ENCODE measurements around the gene CYB561D1.
A peak's percentile ranks its signal among the peaks of the same experiment; 100 is the strongest.

CYB561D1 gene

GRCh38 chr1:109493227-109493626 is 667 bp upstream of the CYB561D1 start:
- Histone ChIP-seq H3K9ac (ENCODE audit: low read length) (peak overlapping the region; percentile 73), H3K4me3 (ENCODE audit: low read length) (peak overlapping the region; percentile 93), H3K36me3 (ENCODE audit: control insufficient read depth, insufficient read depth, low read length) (peaks cover 4% of the 10 kb centered on the region), H3K9me3 (ENCODE audit: control insufficient read depth, low read length) (no peaks in the 10 kb centered on the region), H3K4me1 (ENCODE audit: control insufficient read depth, insufficient read depth, low read length) (peaks cover 25% of the 10 kb centered on the region), H3K27me3 (ENCODE audit: control insufficient read depth, insufficient read depth, low read length) (no peaks in the 10 kb centered on the region)

GRCh38 chr1:109495738-109496137 is 1.8 kb downstream of the CYB561D1 start:
- Histone ChIP-seq H3K9me3 (ENCODE audit: control insufficient read depth, low read length) (no peaks in the 10 kb centered on the region), H3K9ac (ENCODE audit: low read length) (no peak overlapping the region), H3K36me3 (ENCODE audit: control insufficient read depth, insufficient read depth, low read length) (peaks cover 4% of the 10 kb centered on the region), H3K4me3 (ENCODE audit: low read length) (no peak overlapping the region), H3K27me3 (ENCODE audit: control insufficient read depth, insufficient read depth, low read length) (no peaks in the 10 kb centered on the region), H3K4me1 (ENCODE audit: control insufficient read depth, insufficient read depth, low read length) (peaks cover 22% of the 10 kb centered on the region)

- no peaks in the 10 kb centered on the region for H3K9me3 ChIP-seq (ENCODE audit: control insufficient read depth, low read length)
- peaks cover 18% of the 10 kb centered on the region for H3K4me1 ChIP-seq (ENCODE audit: control insufficient read depth, insufficient read depth, low read length)
- H3K36me3 ChIP-seq (ENCODE audit: control insufficient read depth, insufficient read depth, low read length) = peaks cover 4% of the 10 kb centered on the region
- no peak overlapping the region for H3K4me3 ChIP-seq (ENCODE audit: low read length)
- H3K27me3 ChIP-seq (ENCODE audit: control insufficient read depth, insufficient read depth, low read length) = no peaks in the 10 kb centered on the region
- no peak overlapping the region for H3K9ac ChIP-seq (ENCODE audit: low read length)
Measured at GRCh38 chr1:109497449-109498160, 3.7 kb downstream of the CYB561D1 start.

- H3K36me3 ChIP-seq (ENCODE audit: control insufficient read depth, insufficient read depth, low read length) = peaks cover 4% of the 10 kb centered on the region
- H3K4me1 ChIP-seq (ENCODE audit: control insufficient read depth, insufficient read depth, low read length) = peaks cover 16% of the 10 kb centered on the region
- H3K9me3 ChIP-seq (ENCODE audit: control insufficient read depth, low read length) = no peaks in the 10 kb centered on the region
- H3K9ac ChIP-seq (ENCODE audit: low read length) = no peak overlapping the region
- no peak overlapping the region for H3K4me3 ChIP-seq (ENCODE audit: low read length)
- H3K27me3 ChIP-seq (ENCODE audit: control insufficient read depth, insufficient read depth, low read length) = no peaks in the 10 kb centered on the region
Measured at GRCh38 chr1:109498161-109498801, 4.4 kb downstream of the CYB561D1 start.

DNA sequence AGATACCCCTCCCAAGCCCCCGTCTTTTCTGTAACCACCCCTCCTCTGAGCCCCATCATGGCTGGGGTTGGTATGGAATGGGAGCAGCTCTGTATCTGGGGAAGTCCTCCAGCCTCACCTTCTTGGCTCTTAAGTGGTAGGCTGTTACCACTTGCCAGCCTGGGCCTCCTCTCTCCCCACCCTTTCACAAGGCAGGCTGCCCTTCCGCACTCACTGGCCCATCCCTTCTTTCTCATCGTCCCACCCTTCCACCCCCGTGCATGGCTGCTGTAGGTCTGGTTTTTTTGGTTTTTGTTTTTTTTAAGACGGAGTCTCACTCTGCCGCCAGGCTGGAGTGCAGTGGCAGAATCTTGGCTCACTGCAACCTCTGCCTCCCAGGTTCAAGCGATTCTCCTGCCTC is 5.2 kb downstream of the CYB561D1 start:
- H3K9ac ChIP-seq (ENCODE audit: low read length) = no peak overlapping the region
- H3K4me3 ChIP-seq (ENCODE audit: low read length) = no peak overlapping the region
- H3K27me3 ChIP-seq (ENCODE audit: control insufficient read depth, insufficient read depth, low read length) = no peaks in the 10 kb centered on the region
- peaks cover 17% of the 10 kb centered on the region for H3K4me1 ChIP-seq (ENCODE audit: control insufficient read depth, insufficient read depth, low read length)
- no peaks in the 10 kb centered on the region for H3K9me3 ChIP-seq (ENCODE audit: control insufficient read depth, low read length)
- peaks cover 4% of the 10 kb centered on the region for H3K36me3 ChIP-seq (ENCODE audit: control insufficient read depth, insufficient read depth, low read length)

DNA sequence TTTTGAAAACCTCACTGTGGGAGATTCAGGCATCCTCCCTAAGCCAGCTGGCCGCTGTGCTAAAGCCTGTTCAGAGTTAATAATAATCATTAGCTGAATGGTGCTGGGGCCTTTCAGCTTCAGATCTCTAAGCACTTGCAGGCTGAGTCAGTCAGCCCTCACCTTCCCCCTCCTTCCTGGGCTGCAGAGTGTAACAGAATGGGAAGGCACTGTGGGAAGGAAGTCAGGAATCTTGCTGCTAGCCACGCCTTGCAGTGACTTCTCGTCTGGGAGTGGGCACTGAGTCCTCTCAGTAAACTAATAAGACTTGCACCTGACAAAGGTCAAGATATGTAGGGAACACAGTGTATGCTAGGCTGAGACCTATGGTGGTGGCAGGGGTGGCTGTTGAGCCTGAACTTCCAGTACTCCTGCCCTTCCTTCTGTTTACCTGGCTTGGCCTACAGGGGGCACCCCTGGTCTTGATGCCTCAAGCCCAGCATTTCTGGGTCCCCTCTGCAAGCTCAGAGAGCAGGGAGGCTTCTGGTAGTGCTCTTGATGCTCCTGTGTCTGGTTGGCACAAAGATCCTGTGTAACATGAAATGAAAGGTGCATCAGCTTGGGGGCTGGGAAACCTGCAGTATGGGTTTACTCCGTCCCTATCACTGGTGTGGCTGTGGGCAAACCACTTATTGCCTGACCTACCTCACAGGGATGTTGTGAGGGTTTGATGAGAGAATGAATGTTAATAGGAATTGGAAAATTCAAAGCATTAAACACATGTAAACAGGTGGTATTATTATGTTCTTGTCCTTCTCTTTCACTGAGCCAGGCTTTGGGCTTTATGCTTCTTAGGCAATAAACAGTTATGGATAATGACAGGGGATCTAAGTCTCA is 6.0 kb downstream of the CYB561D1 start:
- Histone ChIP-seq H3K27me3 (ENCODE audit: control insufficient read depth, insufficient read depth, low read length) (no peaks in the 10 kb centered on the region), H3K9me3 (ENCODE audit: control insufficient read depth, low read length) (no peaks in the 10 kb centered on the region), H3K4me3 (ENCODE audit: low read length) (no peak overlapping the region), H3K36me3 (ENCODE audit: control insufficient read depth, insufficient read depth, low read length) (peaks cover 4% of the 10 kb centered on the region), H3K9ac (ENCODE audit: low read length) (no peak overlapping the region), H3K4me1 (ENCODE audit: control insufficient read depth, insufficient read depth, low read length) (peaks cover 13% of the 10 kb centered on the region)

- no peak overlapping the region for H3K9ac ChIP-seq (ENCODE audit: low read length)
- peaks cover 4% of the 10 kb centered on the region for H3K36me3 ChIP-seq (ENCODE audit: control insufficient read depth, insufficient read depth, low read length)
- no peak overlapping the region for H3K4me3 ChIP-seq (ENCODE audit: low read length)
- no peaks in the 10 kb centered on the region for H3K9me3 ChIP-seq (ENCODE audit: control insufficient read depth, low read length)
- H3K4me1 ChIP-seq (ENCODE audit: control insufficient read depth, insufficient read depth, low read length) = peaks cover 6% of the 10 kb centered on the region
- H3K27me3 ChIP-seq (ENCODE audit: control insufficient read depth, insufficient read depth, low read length) = no peaks in the 10 kb centered on the region
Measured at GRCh38 chr1:109500941-109501381, 7.1 kb downstream of the CYB561D1 start.

GRCh38 chr1:109501644-109502363 is 7.9 kb downstream of the CYB561D1 start:
- H3K9ac ChIP-seq (ENCODE audit: low read length) = no peak overlapping the region
- H3K4me1 ChIP-seq (ENCODE audit: control insufficient read depth, insufficient read depth, low read length) = peaks cover 6% of the 10 kb centered on the region

GRCh38 chr1:109502364-109502851 is 8.5 kb downstream of the CYB561D1 start:
- peaks cover 6% of the 10 kb centered on the region for H3K4me1 ChIP-seq (ENCODE audit: control insufficient read depth, insufficient read depth, low read length)
- H3K36me3 ChIP-seq (ENCODE audit: control insufficient read depth, insufficient read depth, low read length) = peaks cover under 1% of the 10 kb centered on the region
- H3K4me3 ChIP-seq (ENCODE audit: low read length) = no peak overlapping the region
- no peaks in the 10 kb centered on the region for H3K27me3 ChIP-seq (ENCODE audit: control insufficient read depth, insufficient read depth, low read length)
- H3K9ac ChIP-seq (ENCODE audit: low read length) = no peak overlapping the region
- no peaks in the 10 kb centered on the region for H3K9me3 ChIP-seq (ENCODE audit: control insufficient read depth, low read length)

More at GRCh38 chr1:109501644-109502363, 7.9 kb downstream of the CYB561D1 start:
- H3K36me3 ChIP-seq (ENCODE audit: control insufficient read depth, insufficient read depth, low read length) = peaks cover 4% of the 10 kb centered on the region
- no peak overlapping the region for H3K4me3 ChIP-seq (ENCODE audit: low read length)
- H3K9me3 ChIP-seq (ENCODE audit: control insufficient read depth, low read length) = no peaks in the 10 kb centered on the region
- H3K27me3 ChIP-seq (ENCODE audit: control insufficient read depth, insufficient read depth, low read length) = no peaks in the 10 kb centered on the region

DNA sequence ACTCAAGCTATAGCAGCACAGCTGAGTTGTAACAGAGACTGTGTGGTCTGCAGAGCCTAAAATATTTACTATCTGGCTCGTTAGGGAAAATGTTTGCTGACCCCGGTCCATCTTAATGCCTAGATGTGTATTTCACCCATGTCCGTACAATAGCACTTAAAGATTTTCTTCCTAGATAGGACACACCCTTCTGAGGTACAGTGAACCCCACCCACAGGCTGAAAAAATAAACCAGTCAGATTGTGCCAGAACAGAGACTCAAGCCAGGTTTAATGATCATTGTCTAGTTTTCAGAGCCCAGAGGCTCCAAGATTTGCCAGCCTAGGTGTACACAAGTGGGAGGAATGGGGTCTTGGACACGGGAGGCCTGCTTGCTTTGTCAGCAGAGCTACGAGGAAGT is 10.0 kb downstream of the CYB561D1 start:
- Histone ChIP-seq H3K27me3 (ENCODE audit: control insufficient read depth, insufficient read depth, low read length) (no peaks in the 10 kb centered on the region), H3K9me3 (ENCODE audit: control insufficient read depth, low read length) (no peaks in the 10 kb centered on the region), H3K4me1 (ENCODE audit: control insufficient read depth, insufficient read depth, low read length) (peaks cover 9% of the 10 kb centered on the region), H3K36me3 (ENCODE audit: control insufficient read depth, insufficient read depth, low read length) (no peaks in the 10 kb centered on the region), H3K9ac (ENCODE audit: low read length) (no peak overlapping the region), H3K4me3 (ENCODE audit: low read length) (no peak overlapping the region)

DNA sequence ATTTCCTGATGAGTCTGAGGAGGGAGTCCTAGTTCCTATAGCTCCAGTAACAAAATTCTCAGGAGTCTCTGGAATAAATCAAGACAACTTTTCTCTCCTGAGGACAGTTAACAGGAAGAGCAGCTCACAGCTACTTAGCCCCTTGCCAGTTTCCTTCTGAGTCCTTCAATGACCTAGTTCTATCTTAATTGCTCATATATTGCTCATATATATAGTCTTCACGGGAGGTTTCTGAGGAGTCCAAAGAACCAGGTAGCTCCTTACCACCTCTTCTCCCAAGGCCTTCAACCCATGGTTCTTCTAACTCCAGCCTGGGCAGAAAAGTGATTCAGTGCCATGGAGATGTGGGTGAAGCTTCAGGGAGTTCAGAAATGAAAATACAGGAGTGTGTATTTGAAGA is 11.1 kb downstream of the CYB561D1 start:
- Histone ChIP-seq H3K4me1 (ENCODE audit: control insufficient read depth, insufficient read depth, low read length) (peaks cover 12% of the 10 kb centered on the region), H3K9ac (ENCODE audit: low read length) (no peak overlapping the region), H3K27me3 (ENCODE audit: control insufficient read depth, insufficient read depth, low read length) (no peaks in the 10 kb centered on the region), H3K36me3 (ENCODE audit: control insufficient read depth, insufficient read depth, low read length) (no peaks in the 10 kb centered on the region), H3K9me3 (ENCODE audit: control insufficient read depth, low read length) (no peaks in the 10 kb centered on the region), H3K4me3 (ENCODE audit: low read length) (no peak overlapping the region)

Data from mucosa of stomach (tissue), 1 donor.